ENCODE results near the gene ELMO1.

- TF ChIP-seq CTCF (IDR thresholded peaks at IDR 0.05) (no peak), POLR2A (IDR thresholded peaks at IDR 0.05) (no peak), POLR2AphosphoS5 (IDR thresholded peaks at IDR 0.05) (no peak), EP300 (IDR thresholded peaks at IDR 0.05; ENCODE audit: low read depth) (no peak)
Observed at GRCh38 chr7:37209195-37209594, 239.5 kb downstream of the ELMO1 start.

Measured in transverse colon (tissue), 4 donors.